Fibroblast of lung (primary cell): ENCODE results near the gene APBA1. TPM values are rescaled to one million over a fixed set of nuclear protein-coding genes. Genes with fewer than 3 reads are reported as not detected.

Experiments
- DNase-seq, 2 donors: peaks; one replicate each; pipeline versions ENCODE4 v3.0.0 to v3.0.0-alpha.2; 2010; ENCODE audit warnings: low read depth in 2 of 2
- H2AFZ ChIP-seq: 2 replicates; pipeline ENCODE4 v1.5.1; 2012; ENCODE audit warnings: low read length, control low read depth, inconsistent platforms
- H3K27ac ChIP-seq: 2 replicates; pipeline ENCODE4 v1.5.1; 2011; ENCODE audit warnings: low read length, control low read depth; ENCODE audit not compliant: insufficient read depth
- H3K27me3 ChIP-seq: 2 replicates; pipeline ENCODE4 v1.5.1; 2011; ENCODE audit warnings: mild to moderate bottlenecking, low read length; ENCODE audit not compliant: control insufficient read depth, insufficient read depth
- H3K36me3 ChIP-seq: 2 replicates; pipeline ENCODE4 v1.5.1; 2011; ENCODE audit warnings: low read length; ENCODE audit not compliant: control insufficient read depth, insufficient read depth
- H3K4me1 ChIP-seq: 2 replicates; pipeline ENCODE4 v1.5.1; 2011; ENCODE audit warnings: low read length; ENCODE audit not compliant: control insufficient read depth, insufficient read depth; ENCODE audit errors: extremely low read depth
- H3K4me2 ChIP-seq: 2 replicates; pipeline ENCODE4 v1.5.1; 2011; ENCODE audit warnings: low read length, control low read depth; ENCODE audit not compliant: insufficient read depth; ENCODE audit errors: extremely low read depth
- H3K4me3 ChIP-seq, 4 experiments: fragments of 200-600 bp in 1 of 4; sonication (generic) in 1 of 4; replicated peaks in 1 of 4; 2 replicates each; pipeline ENCODE4 v1.5.1; 2011 to 2016; ENCODE audit warnings: low read length in 4 of 4, low read depth in 3 of 4, mild to moderate bottlenecking in 3 of 4, control low read depth in 2 of 4, inconsistent platforms in 1 of 4, mixed read lengths in 1 of 4; ENCODE audit not compliant: insufficient read depth in 1 of 4; ENCODE audit errors: control extremely low read depth in 1 of 4
- H3K79me2 ChIP-seq: 2 replicates; pipeline ENCODE4 v1.5.1; 2012; ENCODE audit warnings: mild to moderate bottlenecking, low read length, inconsistent platforms; ENCODE audit not compliant: control insufficient read depth, insufficient read depth
- H3K9ac ChIP-seq: 2 replicates; pipeline ENCODE4 v1.5.1; 2011; ENCODE audit warnings: mild to moderate bottlenecking, low read length, control low read depth; ENCODE audit not compliant: insufficient read depth
- H3K9me3 ChIP-seq: 2 replicates; pipeline ENCODE4 v1.5.1; 2012; ENCODE audit warnings: low read depth, low read length; ENCODE audit not compliant: control insufficient read depth, insufficient read depth
- H4K20me1 ChIP-seq: 2 replicates; pipeline ENCODE4 v1.5.1; 2011; ENCODE audit warnings: low read length; ENCODE audit not compliant: control insufficient read depth, insufficient read depth; ENCODE audit errors: extremely low read depth
- EZH2 ChIP-seq: IDR thresholded peaks from 2 replicates; pipeline ENCODE4 v1.5.1; 2012; ENCODE audit warnings: low read length, control low read depth, mild to moderate bottlenecking; ENCODE audit errors: missing control alignments
- polyA plus RNA-seq, 2 donors: library from polyadenylated mRNA; depleted of rRNA in 1 of 2; stranded (reverse) in 1 of 2; unstranded in 1 of 2; fragments of >200 nt; gene quantifications; 2 replicates each; pipeline ENCODE4 v1.2.1, GENCODE V29; 2011 to 2012; ENCODE audit warnings: missing spikeins in 1 of 2
- total RNA-seq: library from RNA; depleted of rRNA; stranded (reverse); fragments of >200 nt; gene quantifications from 2 replicates; pipeline ENCODE4 v1.2.1, GENCODE V29; 2014
- TF ChIP-seq, protein P1 (sequence below), 2 donors: IDR thresholded peaks in 1 of 2; conservative IDR thresholded peaks in 1 of 2; 1 replicate in 1 of 2; 2 replicates in 1 of 2; pipeline ENCODE4 v1.5.1; 2011 to 2012; ENCODE audit warnings: low read length in 2 of 2, control low read depth in 1 of 2, inconsistent platforms in 1 of 2, low read depth in 1 of 2, mild to moderate bottlenecking in 1 of 2

Gene APBA1
- total and polyA plus RNA-seq, 2 donors (not counting 1 experiment from before 2014, with no cell fraction given) = 5.0 to 8.8 TPM

DNA sequence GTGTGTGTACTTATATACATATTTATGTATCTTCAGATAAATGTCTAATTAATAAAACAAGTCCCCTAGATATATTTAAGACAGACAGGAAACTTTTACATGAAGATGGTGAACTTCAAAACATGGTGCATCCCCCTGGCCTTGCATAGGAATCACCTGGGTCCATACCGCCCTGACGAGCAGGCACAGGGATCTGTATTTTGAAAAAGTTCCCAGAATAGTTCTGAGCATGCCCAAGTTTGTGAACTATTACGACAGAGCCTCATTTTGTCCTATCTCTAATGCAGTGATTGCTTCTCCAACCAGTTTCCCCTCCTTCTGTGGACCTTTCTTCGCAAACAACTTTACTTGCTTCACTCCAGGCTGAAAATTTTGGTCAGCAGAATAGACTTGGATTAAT, 98.1 kb downstream of the APBA1 start:
- DNase-seq = no peak
- Histone ChIP-seq H4K20me1 (no peaks in the 10 kb centered on the region), H3K4me1 (peaks cover 4% of the 10 kb centered on the region), H3K9me3 (no peaks in the 10 kb centered on the region), H3K36me3 (no peaks in the 10 kb centered on the region), H3K4me3 (no peak overlapping the region), H3K9ac (no peak overlapping the region), H3K4me2 (no peak overlapping the region), H2AFZ (no peak overlapping the region), H3K79me2 (no peaks in the 10 kb centered on the region), H3K27me3 (no peaks in the 10 kb centered on the region), H3K27ac (no peak overlapping the region)
- no peak for TF ChIP-seq EZH2
- TF ChIP-seq, protein P1, sequence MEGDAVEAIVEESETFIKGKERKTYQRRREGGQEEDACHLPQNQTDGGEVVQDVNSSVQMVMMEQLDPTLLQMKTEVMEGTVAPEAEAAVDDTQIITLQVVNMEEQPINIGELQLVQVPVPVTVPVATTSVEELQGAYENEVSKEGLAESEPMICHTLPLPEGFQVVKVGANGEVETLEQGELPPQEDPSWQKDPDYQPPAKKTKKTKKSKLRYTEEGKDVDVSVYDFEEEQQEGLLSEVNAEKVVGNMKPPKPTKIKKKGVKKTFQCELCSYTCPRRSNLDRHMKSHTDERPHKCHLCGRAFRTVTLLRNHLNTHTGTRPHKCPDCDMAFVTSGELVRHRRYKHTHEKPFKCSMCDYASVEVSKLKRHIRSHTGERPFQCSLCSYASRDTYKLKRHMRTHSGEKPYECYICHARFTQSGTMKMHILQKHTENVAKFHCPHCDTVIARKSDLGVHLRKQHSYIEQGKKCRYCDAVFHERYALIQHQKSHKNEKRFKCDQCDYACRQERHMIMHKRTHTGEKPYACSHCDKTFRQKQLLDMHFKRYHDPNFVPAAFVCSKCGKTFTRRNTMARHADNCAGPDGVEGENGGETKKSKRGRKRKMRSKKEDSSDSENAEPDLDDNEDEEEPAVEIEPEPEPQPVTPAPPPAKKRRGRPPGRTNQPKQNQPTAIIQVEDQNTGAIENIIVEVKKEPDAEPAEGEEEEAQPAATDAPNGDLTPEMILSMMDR (conservative IDR thresholded peaks at IDR 0.05 in 1 of 2, IDR thresholded peaks at IDR 0.05 in 1 of 2; ENCODE audit: low read depth in 1 of 2, low read length in 2 of 2) = no peak

DNA sequence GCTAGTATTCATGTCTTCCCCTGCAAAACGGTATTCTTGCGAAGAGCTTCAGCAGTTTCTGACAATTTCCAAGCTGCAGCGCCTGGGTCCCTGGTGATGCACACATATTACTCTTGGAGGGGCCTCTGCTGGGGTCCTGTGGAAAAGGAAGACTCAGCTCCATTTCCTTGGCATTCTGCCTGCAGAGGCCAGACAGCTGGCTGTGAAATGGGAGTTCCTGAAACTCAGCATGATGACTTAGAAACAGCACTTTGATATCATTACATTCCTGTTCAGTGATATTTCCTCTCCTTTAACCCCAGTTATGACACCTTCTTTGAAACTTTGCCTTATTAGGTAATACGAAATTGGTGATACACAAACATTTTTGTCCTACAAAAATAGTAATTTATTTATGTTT, 98.5 kb downstream of the APBA1 start:
- TF ChIP-seq EZH2 = no peak
- TF ChIP-seq, protein P1 (conservative IDR thresholded peaks at IDR 0.05 in 1 of 2, IDR thresholded peaks at IDR 0.05 in 1 of 2; ENCODE audit: low read depth in 1 of 2, low read length in 2 of 2) = no peak
- no peak overlapping the region for H3K4me2 ChIP-seq

DNA sequence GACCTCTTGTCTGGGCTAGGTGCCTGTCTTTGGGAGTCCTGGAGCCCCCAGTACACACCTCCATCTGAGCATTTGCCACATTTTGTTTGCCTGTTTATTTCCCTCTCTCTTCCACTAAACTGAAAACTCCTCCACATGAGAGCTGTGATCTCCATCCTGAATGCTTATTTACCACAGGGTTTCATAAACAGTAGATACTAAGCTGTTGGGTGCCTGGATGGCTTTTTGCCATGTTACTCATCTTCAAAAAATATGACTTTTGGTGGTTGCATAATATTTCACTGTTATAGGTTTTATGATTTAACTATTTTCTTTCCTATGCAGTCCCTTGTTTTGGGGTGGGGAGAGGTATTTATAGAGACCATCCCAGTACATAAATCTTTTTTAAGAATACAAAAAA, 99.6 kb downstream of the APBA1 start:
- peaks cover 4% of the 10 kb centered on the region for H3K4me1 ChIP-seq

More for the DNA sequence above, 98.5 kb downstream of the APBA1 start:
- H3K36me3 ChIP-seq = no peaks in the 10 kb centered on the region
- peaks cover 4% of the 10 kb centered on the region for H3K4me1 ChIP-seq
- peak; percentile 35 to 87 for DNase-seq
- H3K9me3 ChIP-seq = no peaks in the 10 kb centered on the region
- no peaks in the 10 kb centered on the region for H3K79me2 ChIP-seq
- H3K4me3 ChIP-seq = no peak overlapping the region
- no peak overlapping the region for H2AFZ ChIP-seq
- H3K27ac ChIP-seq = no peak overlapping the region
- H3K9ac ChIP-seq = no peak overlapping the region
- no peaks in the 10 kb centered on the region for H4K20me1 ChIP-seq
- no peaks in the 10 kb centered on the region for H3K27me3 ChIP-seq

More for the DNA sequence above, 99.6 kb downstream of the APBA1 start:
- no peak for TF ChIP-seq EZH2
- TF ChIP-seq, protein P1 (conservative IDR thresholded peaks at IDR 0.05 in 1 of 2, IDR thresholded peaks at IDR 0.05 in 1 of 2; ENCODE audit: low read depth in 1 of 2, low read length in 2 of 2) = no peak
- no peaks in the 10 kb centered on the region for H3K36me3 ChIP-seq
- DNase-seq = no peak
- H3K9ac ChIP-seq = no peak overlapping the region
- no peaks in the 10 kb centered on the region for H4K20me1 ChIP-seq
- no peak overlapping the region for H3K4me2 ChIP-seq
- H2AFZ ChIP-seq = no peak overlapping the region
- no peaks in the 10 kb centered on the region for H3K27me3 ChIP-seq
- H3K79me2 ChIP-seq = no peaks in the 10 kb centered on the region
- H3K9me3 ChIP-seq = no peaks in the 10 kb centered on the region
- H3K27ac ChIP-seq = no peak overlapping the region
- H3K4me3 ChIP-seq = no peak overlapping the region
